Upper lobe of left lung (tissue), 4 donors: ENCODE data around the gene MAP1LC3A.

ENCODE experiments used
- POLR2A ChIP-seq, 4 donors: fragments of 450-650 bp; IDR thresholded peaks; one replicate each; pipeline ENCODE4 v1.5.1; 2016 to 2017; ENCODE audit warnings: antibody characterized with exemption in 4 of 4, mild to moderate bottlenecking in 2 of 4
- POLR2AphosphoS5 ChIP-seq, 2 donors: sonication (generic); formaldehyde crosslinking; IDR thresholded peaks; one replicate each; pipeline ENCODE4 v1.5.1; 2017; ENCODE audit warnings: antibody characterized with exemption in 2 of 2
- TF ChIP-seq, protein P1 (sequence below), 6 experiments: fragments of 450-650 bp in 4 of 6; fragments of 200-600 bp in 2 of 6; sonication (generic) in 2 of 6; IDR thresholded peaks; one replicate each; pipeline ENCODE4 v1.5.1; 2016 to 2019; ENCODE audit warnings: antibody characterized with exemption in 6 of 6

DNA sequence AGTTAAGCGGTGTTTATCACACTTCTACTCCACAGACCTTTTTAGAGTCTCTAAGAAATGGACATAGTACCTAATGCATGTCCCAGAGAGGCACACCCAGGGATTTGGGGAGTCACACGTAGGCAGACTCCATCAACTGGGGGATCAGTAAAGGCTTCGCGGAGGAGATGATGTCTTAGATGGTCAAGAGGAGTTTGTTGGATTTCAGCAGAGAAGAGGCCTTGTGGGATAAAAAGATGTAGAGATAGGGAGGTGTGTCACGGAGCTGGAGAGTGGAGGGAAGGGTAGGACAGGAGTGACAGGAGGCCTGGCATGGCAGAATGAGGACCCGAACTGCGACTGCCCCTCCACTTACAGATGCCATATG is 33.2 kb upstream of the MAP1LC3A start:
- TF ChIP-seq, protein P1, sequence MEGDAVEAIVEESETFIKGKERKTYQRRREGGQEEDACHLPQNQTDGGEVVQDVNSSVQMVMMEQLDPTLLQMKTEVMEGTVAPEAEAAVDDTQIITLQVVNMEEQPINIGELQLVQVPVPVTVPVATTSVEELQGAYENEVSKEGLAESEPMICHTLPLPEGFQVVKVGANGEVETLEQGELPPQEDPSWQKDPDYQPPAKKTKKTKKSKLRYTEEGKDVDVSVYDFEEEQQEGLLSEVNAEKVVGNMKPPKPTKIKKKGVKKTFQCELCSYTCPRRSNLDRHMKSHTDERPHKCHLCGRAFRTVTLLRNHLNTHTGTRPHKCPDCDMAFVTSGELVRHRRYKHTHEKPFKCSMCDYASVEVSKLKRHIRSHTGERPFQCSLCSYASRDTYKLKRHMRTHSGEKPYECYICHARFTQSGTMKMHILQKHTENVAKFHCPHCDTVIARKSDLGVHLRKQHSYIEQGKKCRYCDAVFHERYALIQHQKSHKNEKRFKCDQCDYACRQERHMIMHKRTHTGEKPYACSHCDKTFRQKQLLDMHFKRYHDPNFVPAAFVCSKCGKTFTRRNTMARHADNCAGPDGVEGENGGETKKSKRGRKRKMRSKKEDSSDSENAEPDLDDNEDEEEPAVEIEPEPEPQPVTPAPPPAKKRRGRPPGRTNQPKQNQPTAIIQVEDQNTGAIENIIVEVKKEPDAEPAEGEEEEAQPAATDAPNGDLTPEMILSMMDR (IDR thresholded peaks at IDR 0.05), result no peak
- TF ChIP-seq POLR2A (IDR thresholded peaks at IDR 0.05) (no peak), POLR2AphosphoS5 (IDR thresholded peaks at IDR 0.05) (no peak)
